PC-3 (cell line): Measurements from ENCODE around the gene CACNA1C. TPM values are rescaled to one million over a fixed set of nuclear protein-coding genes. Genes with fewer than 3 reads are reported as not detected.

Experiments used
- ATAC-seq: fragments of 200-7000 bp; cut with Tn5 transposase; 2 replicates; pipeline ENCODE4 v1.9.1; 2020; ENCODE audit warnings: mild to moderate bottlenecking, moderate library complexity
- BruUV-seq: library from RNA; stranded (reverse); fragments of 400-500 nt; replicated peaks from 2 replicates; lab custom pipeline; 2021; lab: Mats Ljungman, UMichigan
- CTCF ChIA-PET: fragments of 300-600 bp; sonication (Branson Sonifier 250); formaldehyde crosslinking; loops from one replicate; lab custom pipeline; 2022; ENCODE audit warnings: antibody characterized with exemption; lab: Charles Lee
- POLR2A ChIA-PET: fragments of 300-600 bp; sonication (Branson Sonifier 250); formaldehyde crosslinking; loops from one replicate; lab custom pipeline; 2022; ENCODE audit warnings: antibody characterized with exemption; ENCODE audit not compliant: unreplicated experiment; lab: Charles Lee
- DNase-seq: peaks from one replicate; pipeline ENCODE4 v3.0.0-alpha.2; 2015
- H2AFZ ChIP-seq: fragments of 300-600 bp; sonication (generic); 2 replicates; pipeline ENCODE4 v1.6.0; 2016; ENCODE audit warnings: antibody characterized with exemption, low read length
- H3F3A ChIP-seq: fragments of 300-600 bp; sonication (generic); one replicate; pipeline ENCODE4 v1.6.0; 2017; ENCODE audit warnings: antibody characterized with exemption, low read length, control low read depth, mild to moderate bottlenecking; ENCODE audit not compliant: unreplicated experiment
- H3K27ac ChIP-seq: fragments of 300-600 bp; sonication (generic); 2 replicates; pipeline ENCODE4 v1.5.1; 2016; ENCODE audit warnings: mild to moderate bottlenecking, low read length
- H3K27me3 ChIP-seq: fragments of 300-600 bp; sonication (generic); 2 replicates; pipeline ENCODE4 v1.6.1; 2016; ENCODE audit warnings: low read length, mixed read lengths
- H3K36me3 ChIP-seq: fragments of 300-600 bp; sonication (generic); 2 replicates; pipeline ENCODE4 v1.6.1; 2016; ENCODE audit warnings: low read depth, mixed run types, low read length, mixed read lengths
- H3K4me1 ChIP-seq: fragments of 300-600 bp; sonication (generic); 2 replicates; pipeline ENCODE4 v1.5.1; 2016; ENCODE audit warnings: low read length; ENCODE audit not compliant: insufficient read depth
- H3K4me2 ChIP-seq: fragments of 300-600 bp; sonication (generic); 2 replicates; pipeline ENCODE4 v1.6.0; 2016; ENCODE audit warnings: low read length
- H3K4me3 ChIP-seq: fragments of 300-600 bp; sonication (generic); 2 replicates; pipeline ENCODE4 v1.5.1; 2016; ENCODE audit warnings: mild to moderate bottlenecking, low read length, mixed read lengths
- H3K79me2 ChIP-seq: fragments of 300-600 bp; sonication (generic); 2 replicates; pipeline ENCODE4 v1.6.1; 2017; ENCODE audit warnings: low read length, mixed read lengths
- H3K9ac ChIP-seq: fragments of 300-600 bp; sonication (generic); 2 replicates; pipeline ENCODE4 v1.6.0; 2016; ENCODE audit warnings: mild to moderate bottlenecking, low read length
- H3K9me2 ChIP-seq: fragments of 300-600 bp; sonication (generic); replicated peaks from 2 replicates; pipeline ENCODE4 v1.6.1; 2016; ENCODE audit warnings: mixed run types, low read length, mixed read lengths
- H3K9me3 ChIP-seq: fragments of 300-600 bp; sonication (generic); 2 replicates; pipeline ENCODE4 v1.6.1; 2016; ENCODE audit warnings: low read length, mixed read lengths
- H4K20me1 ChIP-seq: fragments of 300-600 bp; sonication (generic); 2 replicates; pipeline ENCODE4 v1.6.1; 2016; ENCODE audit warnings: low read length, mixed read lengths
- CTCF ChIP-seq: fragments of 300-600 bp; sonication (generic); conservative IDR thresholded peaks from 2 replicates; pipeline ENCODE4 v1.5.1; 2017; ENCODE audit warnings: antibody characterized with exemption, low read depth, mild to moderate bottlenecking, low read length
- EZH2 ChIP-seq: fragments of 300-600 bp; sonication (generic); IDR thresholded peaks from one replicate; pipeline ENCODE4 v1.6.1; 2017; ENCODE audit warnings: antibody characterized with exemption, mild to moderate bottlenecking, low read length; ENCODE audit not compliant: unreplicated experiment
- EZH2phosphoT487 ChIP-seq: fragments of 300-600 bp; sonication (generic); IDR thresholded peaks from 2 replicates; pipeline ENCODE4 v1.6.1; 2018; ENCODE audit warnings: mild to moderate bottlenecking, antibody characterized with exemption, low read length, borderline replicate concordance
- intact Hi-C: fragments of 100-400 bp; cut with micrococcal nuclease; formaldehyde crosslinking; loops from 2 replicates; pipeline ENCODE4 v1.9.0; 2023
- total RNA-seq: library from RNA; depleted of rRNA; stranded (reverse); fragments of >200 nt; gene quantifications from 2 replicates; pipeline ENCODE4 v1.2.3, GENCODE V29; 2014

Gene CACNA1C
- total RNA-seq, 1 experiment from 2014 or later: not detected

- no peak overlapping the region for H3K27ac ChIP-seq
- intact Hi-C loops: no loop called here
- H3K9me2 ChIP-seq: no peaks in the 10 kb centered on the region
- no peak overlapping the region for H3K9ac ChIP-seq
- no peaks in the 10 kb centered on the region for H3K79me2 ChIP-seq
- no peaks in the 10 kb centered on the region for H3K36me3 ChIP-seq
- BruUV-seq: no TSS peak
- DNase-seq: no peak
- TF ChIP-seq CTCF (no peak), EZH2phosphoT487 (no peak), EZH2 (no peak)
- H4K20me1 ChIP-seq: no peaks in the 10 kb centered on the region
- peaks cover 25% of the 10 kb centered on the region for H3K27me3 ChIP-seq
- H3F3A ChIP-seq: no peaks in the 10 kb centered on the region
- no peak overlapping the region for H3K4me2 ChIP-seq
- no peaks in the 10 kb centered on the region for H3K4me1 ChIP-seq
- no peak for ATAC-seq
- H3K4me3 ChIP-seq: no peak overlapping the region
- no peak overlapping the region for H2AFZ ChIP-seq
- ChIA-PET POLR2A (no interaction called here), CTCF (no interaction called here)
- no peaks in the 10 kb centered on the region for H3K9me3 ChIP-seq
Measured at GRCh38 chr12:2481951-2482350, 429.2 kb downstream of the CACNA1C start.

- POLR2A ChIA-PET: no interaction called here
- no peaks in the 10 kb centered on the region for H3K9me3 ChIP-seq
- CTCF ChIA-PET: no interaction called here
Measured at GRCh38 chr12:2482938-2483660, 430.3 kb downstream of the CACNA1C start.

More at GRCh38 chr12:2482938-2483660, 430.3 kb downstream of the CACNA1C start:
- DNase-seq (no peak), ATAC-seq (no peak)
- Histone ChIP-seq H3K36me3 (no peaks in the 10 kb centered on the region), H3K4me3 (no peak overlapping the region), H3K9me2 (no peaks in the 10 kb centered on the region), H3K27ac (no peak overlapping the region), H3K4me1 (no peaks in the 10 kb centered on the region), H4K20me1 (no peaks in the 10 kb centered on the region), H3K9ac (no peak overlapping the region), H3K79me2 (no peaks in the 10 kb centered on the region), H2AFZ (no peak overlapping the region), H3K27me3 (peaks cover 37% of the 10 kb centered on the region), H3F3A (no peaks in the 10 kb centered on the region), H3K4me2 (no peak overlapping the region)
- TF ChIP-seq EZH2phosphoT487 (no peak), EZH2 (no peak), CTCF (no peak)
- intact Hi-C loops: no loop called here
- BruUV-seq: no TSS peak
